Stimulated activated naive CD4-positive, alpha-beta T cell (primary cell): ENCODE results near the gene MYO15B.

Source experiments
- DNase-seq, 6 experiments: peaks; one replicate each; lab custom pipeline; 2025; lab: John Stamatoyannopoulos, UW

MYO15B gene

GRCh38 chr17:75587675-75588595 is at the start of gene MYO15B:
Gene MYO15B, plus strand, starts transcription at chr17:75587800. Its CDS starts 258 bp downstream, at chr17:75588058.
- peak; percentile 41 to 67 (median 61) for DNase-seq

DNA sequence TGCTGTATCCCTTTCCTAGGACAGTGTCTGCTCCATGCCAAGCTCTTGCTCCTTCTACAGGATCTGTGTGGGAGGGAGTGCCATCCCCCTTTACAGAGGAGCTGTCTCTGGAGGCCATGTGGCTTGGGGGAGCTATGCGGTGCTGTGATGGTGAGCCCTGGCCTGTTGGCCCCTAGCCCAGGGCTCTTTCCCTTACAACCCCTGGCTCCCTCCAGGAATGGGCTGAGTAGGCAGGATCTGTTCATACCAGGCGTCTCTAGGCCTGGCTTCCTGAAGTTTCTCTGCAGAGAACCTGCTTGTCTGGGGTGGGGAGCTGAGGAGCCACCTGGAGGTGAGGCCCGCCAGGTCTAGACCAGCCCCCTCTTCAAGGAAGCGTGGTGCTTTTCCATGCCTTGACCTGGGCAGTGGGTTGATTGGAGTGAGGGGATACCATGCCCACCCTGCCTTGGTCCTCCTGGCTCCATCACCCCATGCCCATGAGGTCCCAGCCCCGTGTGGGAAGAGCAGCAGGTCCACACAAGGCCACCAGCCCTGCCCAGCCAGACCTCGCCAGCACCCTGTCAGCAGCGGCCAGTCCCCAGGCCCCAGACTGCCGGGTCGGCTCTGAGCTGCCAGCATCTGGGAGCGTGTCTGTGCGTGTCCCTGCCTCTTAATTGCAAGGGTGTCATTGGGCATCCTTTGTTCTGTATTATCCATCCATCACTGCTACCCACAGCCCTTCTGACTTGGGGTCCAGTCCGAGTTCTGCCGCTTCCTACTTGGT is 47.5 kb upstream of the MYO15B start:
- DNase-seq = no peak

GRCh38 chr17:75540923-75541503 is 46.6 kb upstream of the MYO15B start:
- DNase-seq = no peak

DNA sequence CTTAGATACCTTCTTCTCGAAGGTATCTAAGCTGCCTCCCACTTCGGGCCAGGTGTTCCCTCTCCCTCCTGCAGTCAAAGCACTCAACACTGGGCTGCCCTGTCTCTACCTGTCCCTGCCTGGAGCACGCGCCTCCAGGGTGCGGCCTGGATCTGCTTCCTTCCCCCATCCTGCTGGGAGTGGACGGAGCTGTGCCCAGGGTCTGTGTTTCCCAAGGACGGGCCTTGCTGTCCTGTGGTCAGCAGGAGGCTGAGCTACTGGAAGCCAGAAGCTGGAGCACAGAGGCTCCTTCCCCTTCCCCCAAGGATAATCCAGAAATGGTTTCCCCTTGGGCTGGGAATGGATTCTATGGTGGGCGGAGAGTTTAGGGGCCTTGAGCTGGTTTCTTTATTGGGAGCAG is 45.4 kb upstream of the MYO15B start:
- no peak for DNase-seq

DNA sequence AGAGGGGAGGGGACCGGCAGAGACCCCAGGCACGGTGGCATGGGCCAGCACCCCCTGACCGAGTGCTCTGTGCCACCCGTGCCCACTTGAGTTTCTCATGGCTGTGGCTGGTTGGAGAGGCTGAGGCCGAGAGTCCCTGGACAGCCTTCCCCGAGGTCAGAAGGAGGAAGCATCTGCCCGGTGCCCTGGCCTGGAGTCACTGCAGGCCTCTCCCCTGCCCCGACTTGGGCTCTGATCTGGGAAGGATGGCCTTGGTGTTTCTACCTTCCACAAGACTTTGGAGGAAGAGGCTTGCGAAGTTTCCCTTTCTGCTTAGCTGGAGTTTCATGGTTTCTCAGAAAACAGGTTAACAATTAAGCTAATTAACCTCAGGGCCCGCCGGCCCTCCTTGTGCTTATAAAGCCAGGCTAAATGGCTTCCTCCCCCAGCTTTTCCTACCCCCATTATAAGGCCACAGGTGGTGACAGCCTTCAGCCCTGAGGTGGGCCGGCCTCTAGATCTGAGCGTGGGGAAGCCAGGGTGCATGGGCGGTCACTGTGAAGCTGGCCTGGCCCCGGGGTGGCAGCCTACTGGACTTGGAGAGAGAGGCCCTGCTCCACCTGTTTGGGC is 44.8 kb upstream of the MYO15B start:
- DNase-seq = no peak

DNA sequence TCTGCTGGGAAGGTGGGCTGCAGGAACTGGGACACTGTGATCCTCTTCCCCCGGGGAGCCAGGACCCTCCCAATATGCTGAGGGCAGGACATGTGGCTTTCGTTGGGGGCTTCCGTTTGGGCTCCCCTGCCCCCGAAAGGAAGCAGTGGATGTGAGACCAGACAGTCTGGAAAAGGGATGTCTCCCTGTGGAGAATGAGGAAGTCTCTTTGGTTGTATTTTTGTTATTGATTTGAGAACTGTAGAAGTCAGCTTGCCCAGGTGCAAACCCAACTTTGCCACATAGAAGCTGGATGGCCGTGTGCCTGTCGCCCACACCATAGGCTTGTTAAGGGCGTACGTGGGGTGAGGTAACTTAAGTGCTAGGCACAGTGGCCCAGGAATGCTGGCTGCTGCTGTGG is 43.4 kb upstream of the MYO15B start:
- DNase-seq = no peak

GRCh38 chr17:75546181-75546580 is 41.4 kb upstream of the MYO15B start:
- DNase-seq = no peak

DNA sequence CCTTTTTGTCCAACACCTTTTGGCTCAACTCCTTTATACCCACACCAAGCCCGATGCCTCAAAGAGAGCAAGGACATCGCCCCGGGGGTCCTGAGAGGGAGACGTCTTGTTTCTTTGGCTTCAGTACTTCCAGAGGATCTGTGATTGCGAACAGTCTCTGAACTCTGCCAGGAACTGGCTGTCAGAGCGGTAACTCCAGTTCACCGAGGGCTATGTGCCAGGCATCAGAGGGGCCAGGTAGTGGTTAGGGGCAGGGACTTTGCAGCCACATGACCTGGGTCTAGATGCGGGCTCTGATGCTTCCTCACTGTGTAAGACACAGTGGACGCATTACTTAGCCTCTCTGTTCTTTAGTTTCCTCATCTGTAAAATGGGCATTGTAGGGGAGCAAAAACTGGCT is 40.5 kb upstream of the MYO15B start:
- DNase-seq = no peak

GRCh38 chr17:75548813-75549212 is 38.8 kb upstream of the MYO15B start:
- no peak for DNase-seq

DNA sequence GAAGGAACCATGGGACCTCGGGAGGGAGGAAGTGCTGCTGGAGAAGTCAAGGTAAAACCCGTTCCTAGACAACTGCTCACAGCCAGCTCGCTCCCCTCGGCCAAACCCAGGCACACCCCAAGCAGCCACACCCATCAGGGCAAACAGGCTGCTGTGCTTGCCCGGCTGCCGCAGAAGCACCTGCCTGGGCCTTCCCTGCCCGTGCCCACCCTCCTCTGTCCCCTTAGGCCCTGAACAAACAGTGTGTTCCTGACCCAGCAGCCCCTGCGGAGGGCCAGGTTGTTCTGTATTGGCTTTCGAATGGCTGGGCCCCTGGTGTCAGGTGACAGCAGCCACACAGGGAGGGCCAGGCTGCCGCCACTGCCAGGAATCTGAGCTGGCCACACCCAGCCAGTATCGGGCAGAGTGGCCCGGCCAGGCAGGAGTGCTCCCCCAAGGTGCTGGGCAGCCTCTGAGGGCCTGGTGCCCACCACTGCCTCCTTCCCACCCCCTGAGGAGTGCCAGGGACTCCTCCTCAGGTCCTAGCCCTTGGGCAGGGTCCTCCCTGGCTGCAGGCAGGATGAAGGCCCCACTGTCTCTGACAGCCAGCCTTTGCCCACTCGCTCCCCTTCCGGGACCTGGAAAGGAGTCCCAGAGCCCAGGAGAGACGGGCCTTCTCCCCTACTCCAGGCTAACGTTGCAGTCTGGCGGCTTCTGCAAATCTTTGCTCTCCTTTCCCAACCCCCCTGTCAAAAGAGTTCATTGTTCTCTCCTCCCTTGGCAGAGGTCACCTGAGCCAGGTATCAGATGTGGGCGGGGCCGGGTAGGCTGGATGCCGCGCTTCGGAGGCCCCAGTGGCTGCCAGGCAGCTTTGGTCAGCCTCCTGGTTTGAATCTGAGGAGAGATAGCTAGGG is 38.1 kb upstream of the MYO15B start:
- no peak for DNase-seq

GRCh38 chr17:75550139-75550465 is 37.5 kb upstream of the MYO15B start:
- DNase-seq = no peak

DNA sequence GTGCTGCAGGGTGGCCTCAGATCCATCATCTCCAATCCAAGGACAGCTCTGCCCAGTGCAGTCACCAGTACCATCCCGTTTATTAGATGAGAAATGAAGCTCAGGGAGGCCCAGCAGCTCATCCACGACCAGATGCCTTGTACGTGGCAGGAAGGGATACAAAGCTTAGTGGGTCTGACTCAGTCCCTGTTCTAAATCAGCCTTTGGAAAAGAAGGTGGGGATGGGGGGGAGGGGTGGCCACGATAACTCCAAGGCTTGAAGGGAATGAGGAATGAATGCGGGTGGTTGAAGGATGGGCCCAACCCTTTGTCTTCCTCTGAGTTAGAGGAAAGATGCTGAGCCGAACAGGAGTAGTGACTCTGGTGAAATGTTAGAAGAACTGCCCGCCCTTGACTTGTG is 36.3 kb upstream of the MYO15B start:
- no peak for DNase-seq

DNA sequence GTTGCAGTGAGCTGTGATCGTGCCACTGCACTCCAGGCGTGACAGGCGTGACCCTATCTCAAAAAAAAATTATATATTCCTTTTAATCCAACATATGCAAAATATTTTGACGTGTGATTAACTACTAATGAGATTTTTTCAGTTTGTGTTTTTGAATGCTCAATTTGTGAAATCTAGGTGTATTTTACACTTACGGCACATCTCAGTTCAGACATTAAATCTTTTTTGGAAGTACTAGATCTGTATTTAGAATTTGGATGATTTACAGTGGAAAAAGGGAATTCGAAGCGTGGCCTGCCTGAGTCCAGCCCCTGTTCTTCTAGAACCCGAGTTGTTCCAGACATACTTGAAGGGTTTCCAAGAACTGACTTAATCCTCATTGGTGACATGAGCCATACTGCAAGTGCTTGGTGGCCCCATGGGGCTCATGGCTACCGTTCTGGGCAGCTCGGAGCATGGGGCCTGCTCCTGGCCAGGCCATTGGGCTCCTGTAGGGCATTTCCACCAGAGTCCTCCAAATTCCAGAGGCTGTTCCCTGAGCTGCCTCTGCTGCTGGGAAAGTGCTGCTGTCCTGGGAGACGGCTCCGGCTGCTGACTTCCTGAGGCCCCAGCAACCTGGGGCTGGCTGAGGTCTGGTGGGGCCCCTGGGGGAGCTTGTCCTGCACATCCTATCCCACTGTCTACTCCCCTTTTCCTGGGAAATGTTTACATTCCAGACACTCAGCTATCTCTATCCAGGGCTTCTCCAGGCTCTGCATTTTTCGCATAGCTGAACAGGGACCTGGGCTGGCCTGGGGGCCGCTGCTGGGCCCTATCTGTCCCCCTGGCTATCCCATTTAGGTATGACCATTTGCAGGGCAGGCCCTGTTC is 34.9 kb upstream of the MYO15B start:
- DNase-seq = no peak

- DNase-seq = no peak
Measured at GRCh38 chr17:75553295-75554110, 34.1 kb upstream of the MYO15B start.

GRCh38 chr17:75555679-75556153 is 31.9 kb upstream of the MYO15B start:
- DNase-seq = no peak

DNA sequence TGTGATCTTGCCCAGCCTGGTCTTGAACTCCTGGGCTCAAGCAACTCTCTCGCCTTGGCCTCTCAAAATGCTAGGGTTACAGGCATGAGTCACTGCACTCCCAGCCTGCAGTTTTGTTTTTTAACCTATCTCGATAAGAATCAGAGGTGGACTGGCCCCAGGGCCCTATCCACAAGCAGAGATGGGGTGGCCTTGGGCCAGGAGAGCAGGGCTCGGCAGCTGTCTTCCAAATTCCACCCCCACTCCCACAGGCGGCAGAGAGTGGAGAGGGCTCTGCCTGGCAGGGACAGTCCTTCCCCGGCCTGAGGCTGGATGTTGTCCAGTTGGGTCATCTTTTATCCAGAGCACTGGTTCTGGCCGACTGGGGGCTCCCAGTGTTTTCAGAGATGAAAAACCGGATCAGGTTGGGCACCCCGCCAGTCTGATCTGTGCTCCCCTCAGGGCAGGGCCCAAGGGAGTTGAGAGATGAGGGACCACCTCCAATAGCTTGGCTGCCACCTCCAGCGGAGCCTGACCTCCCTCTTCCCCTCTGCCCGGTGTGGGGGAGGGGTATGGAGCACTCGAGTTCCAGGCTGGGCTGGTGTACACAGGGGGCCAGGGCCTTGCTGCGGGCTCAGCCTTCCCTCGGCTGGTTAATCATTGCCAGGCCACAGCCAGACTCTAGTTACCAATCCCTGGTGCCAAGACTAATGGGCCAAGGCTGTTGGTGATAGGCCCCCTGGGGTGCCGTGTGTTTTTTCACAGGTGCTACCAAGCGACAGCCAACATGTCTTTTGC is 30.3 kb upstream of the MYO15B start:
- DNase-seq = no peak

DNA sequence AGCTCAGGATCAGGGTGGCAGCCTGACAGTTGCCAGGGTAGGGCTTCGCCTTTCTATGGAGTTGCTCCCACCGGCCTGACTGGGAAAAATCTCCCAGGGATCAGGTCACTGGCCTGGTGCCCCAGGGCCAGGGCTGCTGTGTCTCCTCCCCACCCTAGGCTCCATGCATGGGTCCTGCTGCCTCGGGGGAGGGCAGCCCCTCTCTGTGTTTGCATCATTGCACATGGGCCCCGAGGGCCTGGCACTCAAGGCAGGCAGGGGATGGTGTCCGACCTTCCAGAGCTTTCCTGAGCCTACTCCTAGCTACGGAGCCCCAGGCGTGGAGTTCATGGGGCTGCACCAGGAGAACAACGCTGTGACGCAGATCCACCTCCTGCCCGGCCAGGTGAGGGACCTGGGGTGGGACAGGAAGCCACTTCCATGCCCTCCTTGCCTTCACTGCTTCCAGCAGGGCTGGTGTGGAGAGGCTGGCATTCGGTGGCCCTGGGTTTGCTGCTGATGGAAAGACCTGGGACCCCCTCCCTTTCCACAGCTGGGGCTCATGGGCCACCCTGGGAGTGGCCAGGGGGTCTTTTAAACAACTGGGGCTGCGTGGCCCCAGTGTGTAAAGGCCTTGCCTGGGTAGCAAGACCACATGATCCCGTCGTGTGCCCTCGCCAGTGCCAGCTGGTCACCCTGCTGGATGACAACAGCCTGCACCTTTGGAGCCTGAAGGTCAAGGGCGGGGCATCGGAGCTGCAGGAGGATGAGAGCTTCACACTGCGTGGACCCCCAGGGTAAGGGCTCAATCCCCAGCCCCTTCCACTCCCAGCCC is 29.5 kb upstream of the MYO15B start:
- DNase-seq = no peak
